ENCODE data around the gene KRT33A. TPM values are rescaled to one million over a fixed set of nuclear protein-coding genes. Genes with fewer than 3 reads are reported as not detected.

Gene KRT33A
- total and polyA plus RNA-seq, 2 of the 8 experiments (the other 6 are each of a cell fraction or from before 2014, with no cell fraction given), result not detected

- TF ChIP-seq CHD7 (IDR thresholded peaks at IDR 0.05; ENCODE audit: insufficient replicate concordance, low read length) (no peak), RNF2 (IDR thresholded peaks at IDR 0.05; ENCODE audit: borderline replicate concordance, low read depth, low read length, missing control alignments, poor library complexity, severe bottlenecking) (no peak), JUND (IDR thresholded peaks at IDR 0.05; ENCODE audit: low read length) (no peak), PHF8 (conservative IDR thresholded peaks at IDR 0.05; ENCODE audit: low read depth, low read length) (no peak), BCL11A (IDR thresholded peaks at IDR 0.05; ENCODE audit: low read depth in 2 of 2, low read length in 2 of 2) (no peak)
Observed at GRCh38 chr17:41325126-41325525, 25.5 kb downstream of the KRT33A start (continued).

Measured in H1 (cell line).